CD4-positive, CD25-positive, alpha-beta regulatory T cell (primary cell): ENCODE measurements around the gene ZNF844. TPM values are rescaled to one million over a fixed set of nuclear protein-coding genes. Genes with fewer than 3 reads are reported as not detected.

Source experiments
- ATAC-seq, 2 donors: fragments of 150-1000 bp; cut with Tn5 transposase; one replicate each; pipeline ENCODE4 v1.10.0; 2021; ENCODE audit warnings: low read depth in 2 of 2, moderate number of reproducible peaks in 2 of 2, moderate library complexity in 1 of 2
- DNase-seq, 3 donors: peaks; one replicate each; pipeline versions ENCODE4 v3.0.0 to v3.0.0-alpha.2; 2012 to 2022; ENCODE audit warnings: mixed read lengths in 1 of 3
- H3K27ac ChIP-seq: one replicate; pipeline ENCODE4 v1.7.0; 2013; ENCODE audit warnings: mild to moderate bottlenecking, low read length; ENCODE audit not compliant: insufficient read depth, poor library complexity, severe bottlenecking
- H3K27me3 ChIP-seq: one replicate; pipeline ENCODE4 v1.7.0; 2013; ENCODE audit warnings: low read length; ENCODE audit not compliant: control insufficient read depth, insufficient read depth
- H3K36me3 ChIP-seq: one replicate; pipeline ENCODE4 v1.7.0; 2013; ENCODE audit warnings: mild to moderate bottlenecking, low read length, moderate library complexity; ENCODE audit not compliant: control insufficient read depth, insufficient read depth
- H3K4me1 ChIP-seq: 2 replicates; pipeline ENCODE4 v1.7.0; 2013; ENCODE audit warnings: mild to moderate bottlenecking, low read length; ENCODE audit not compliant: insufficient read depth, control insufficient read depth, poor library complexity, severe bottlenecking
- H3K4me3 ChIP-seq: one replicate; pipeline ENCODE4 v1.7.0; 2013; ENCODE audit warnings: low read depth, mild to moderate bottlenecking, low read length, moderate library complexity
- H3K9me3 ChIP-seq, 2 experiments: 1 replicate in 1 of 2; 2 replicates in 1 of 2; pipeline ENCODE4 v1.7.0; 2013; ENCODE audit warnings: low read length in 2 of 2, mild to moderate bottlenecking in 1 of 2, moderate library complexity in 1 of 2; ENCODE audit not compliant: control insufficient read depth in 2 of 2
- H3K27ac Mint-ChIP-seq, 3 donors: one replicate each; pipeline ENCODE4 v1.8.0; 2020 to 2022; ENCODE audit warnings: mild to moderate bottlenecking in 3 of 3, mixed read lengths in 3 of 3, moderate library complexity in 2 of 3
- H3K27me3 Mint-ChIP-seq: one replicate; pipeline ENCODE4 v1.8.0; 2022; ENCODE audit warnings: mild to moderate bottlenecking, mixed read lengths
- H3K36me3 Mint-ChIP-seq: one replicate; pipeline ENCODE4 v1.8.0; 2020; ENCODE audit warnings: mixed read lengths
- H3K4me1 Mint-ChIP-seq, 4 donors: one replicate each; pipeline ENCODE4 v1.8.0; 2020 to 2022; ENCODE audit warnings: mixed read lengths in 4 of 4, mild to moderate bottlenecking in 1 of 4
- H3K4me3 Mint-ChIP-seq, 4 donors: one replicate each; pipeline ENCODE4 v1.8.0; 2020 to 2022; ENCODE audit warnings: mild to moderate bottlenecking in 4 of 4, mixed read lengths in 4 of 4, moderate library complexity in 3 of 4
- H3K9me3 Mint-ChIP-seq, 7 donors: one replicate each; pipeline ENCODE4 v1.8.0; 2020 to 2022; ENCODE audit warnings: mixed read lengths in 7 of 7, mild to moderate bottlenecking in 3 of 7, moderate library complexity in 2 of 7
- polyA plus RNA-seq, 4 donors: library from polyadenylated mRNA; unstranded; fragments of 300-500 nt; fragmentation: Illumina TruSeq; gene quantifications; one replicate each; pipeline ENCODE4 v1.2.3, GENCODE V29; 2021
- total RNA-seq: library from RNA; stranded (reverse); gene quantifications from one replicate; pipeline ENCODE4 v1.2.3, GENCODE V29; 2022

The ZNF844 gene
- total RNA-seq (5.0 TPM), polyA plus RNA-seq (1 to 10 TPM; 1.1 to 4.1 (median 2.4) TPM)

DNA sequence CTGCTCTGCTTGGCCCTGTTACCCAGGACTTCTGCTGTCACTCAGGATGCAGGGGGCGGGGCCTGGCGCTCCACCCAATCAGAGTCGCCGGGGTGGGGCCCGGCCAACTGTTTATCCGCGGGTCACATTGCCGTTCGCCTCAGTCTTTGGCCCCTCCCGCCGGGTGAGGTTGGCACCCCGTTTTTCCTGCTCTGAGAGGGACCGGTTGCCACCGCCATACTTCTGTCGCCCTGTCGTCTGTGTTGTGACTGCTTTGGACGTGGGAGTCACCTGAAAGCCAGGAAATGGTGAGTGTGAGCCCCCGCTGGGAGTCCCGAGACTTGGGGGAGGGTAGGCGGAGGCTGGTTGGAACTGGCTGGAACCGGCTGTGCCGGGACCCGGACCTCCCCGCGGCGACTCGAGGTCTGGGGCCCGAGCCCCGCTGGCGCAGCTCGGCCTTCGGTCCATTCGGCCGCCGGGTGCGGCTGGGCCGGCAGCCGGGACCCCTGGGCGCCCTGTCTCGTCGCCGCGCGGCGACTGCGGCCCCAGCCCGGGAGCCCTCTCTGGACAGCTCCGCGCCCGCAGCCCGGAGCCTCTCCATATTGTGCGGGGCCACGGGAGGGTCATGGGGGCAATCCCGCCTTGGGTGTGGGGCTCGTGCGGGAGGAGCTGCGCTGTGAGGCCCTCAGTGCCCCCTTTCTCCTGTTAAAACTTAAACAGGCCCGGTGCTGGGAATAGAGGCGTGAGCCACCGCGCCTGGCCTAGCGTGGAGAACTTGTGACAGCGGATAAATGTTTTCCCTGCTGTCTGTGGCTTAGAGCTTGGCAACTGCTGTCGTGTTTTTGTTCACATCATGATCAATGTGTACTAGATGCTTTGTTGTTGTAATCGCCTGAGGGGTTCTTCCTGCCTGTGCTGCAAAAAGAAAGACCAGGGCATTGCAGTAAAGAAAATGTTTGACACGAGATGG lies at the start of gene ZNF844:
TSS of gene ZNF844 (plus strand) at position 142 of the 949 bp plus-strand sequence. CDS start at position 285, 143 bp downstream.
- Histone ChIP-seq H3K4me3 (peak within 1 kb of the TSS; percentile 74), H3K36me3 (no peaks in the 10 kb centered on the region), H3K27me3 (no peaks in the 10 kb centered on the region), H3K27ac (peak within 1 kb of the TSS; percentile 33), H3K9me3 (peaks cover 5 to 25% of the 10 kb centered on the region in 2 experiments), H3K4me1 (peaks cover 10% of the 10 kb centered on the region)
- peaks cover 0 to 16% (median 6%) of the 10 kb centered on the region in 4 donors for H3K4me1 Mint-ChIP-seq
- H3K36me3 Mint-ChIP-seq, result peaks cover 6% of the 10 kb centered on the region
- H3K9me3 Mint-ChIP-seq, result peaks cover 0 to 19% (median 2%) of the 10 kb centered on the region in 7 donors
- H3K4me3 Mint-ChIP-seq, result peak within 1 kb of the TSS; percentile 60 to 91 (median 83)
- H3K27me3 Mint-ChIP-seq, result no peaks in the 10 kb centered on the region
- ATAC-seq (peak; percentile 76 to 80), DNase-seq (peak; percentile 18 to 62 (median 59))
- peak within 1 kb of the TSS; percentile 67 to 89 (median 84) for H3K27ac Mint-ChIP-seq

DNA sequence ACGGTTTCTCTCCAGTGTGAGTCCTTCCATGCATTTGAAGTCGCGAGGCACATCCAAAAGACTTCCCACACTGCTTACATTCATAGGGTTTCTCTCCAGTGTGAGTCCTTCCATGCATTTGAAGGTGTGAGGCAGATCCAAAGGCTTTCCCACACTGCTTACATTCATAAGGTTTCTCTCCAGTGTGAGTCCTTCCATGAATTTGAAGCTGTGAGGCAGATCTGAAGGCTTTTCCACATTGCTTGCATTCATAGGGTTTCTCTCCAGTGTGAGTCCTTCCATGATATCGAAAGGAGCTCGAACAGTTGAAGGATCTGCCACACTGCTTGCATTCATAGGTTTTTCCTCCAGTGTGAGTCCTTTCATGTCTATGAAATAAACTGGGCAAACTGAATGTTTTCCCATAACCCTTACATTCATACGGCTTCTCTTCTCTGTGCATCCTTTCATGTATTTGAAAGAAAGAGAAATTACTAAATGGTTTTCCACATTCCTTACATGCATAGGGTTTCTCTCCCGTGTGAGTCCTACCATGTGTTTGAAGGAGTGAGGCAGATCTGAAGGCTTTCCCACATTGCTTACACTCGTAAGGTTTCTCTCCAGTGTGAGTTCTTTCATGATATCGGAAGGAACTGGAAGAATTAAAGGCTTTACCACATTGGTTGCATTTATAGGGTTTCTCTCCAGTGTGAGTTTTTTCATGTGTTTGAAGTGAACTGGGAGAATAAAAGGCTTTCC lies 49.3 kb upstream of the ZNF844 start:
- Histone ChIP-seq H3K27me3 (no peaks in the 10 kb centered on the region), H3K27ac (no peak overlapping the region), H3K4me1 (no peaks in the 10 kb centered on the region), H3K9me3 (peaks cover 55 to 93% of the 10 kb centered on the region in 2 experiments), H3K4me3 (no peak overlapping the region), H3K36me3 (peaks cover 33% of the 10 kb centered on the region)
- Mint-ChIP-seq H3K9me3 (peaks cover 0 to 65% (median 25%) of the 10 kb centered on the region in 7 donors), H3K27ac (no peak overlapping the region), H3K36me3 (peaks cover 50% of the 10 kb centered on the region), H3K4me3 (peak overlapping the region in 1 of 4 donors; percentile 81), H3K27me3 (no peaks in the 10 kb centered on the region), H3K4me1 (peaks cover 0 to 2% (median 0%) of the 10 kb centered on the region in 4 donors)
- ATAC-seq (no peak), DNase-seq (no peak)

DNA sequence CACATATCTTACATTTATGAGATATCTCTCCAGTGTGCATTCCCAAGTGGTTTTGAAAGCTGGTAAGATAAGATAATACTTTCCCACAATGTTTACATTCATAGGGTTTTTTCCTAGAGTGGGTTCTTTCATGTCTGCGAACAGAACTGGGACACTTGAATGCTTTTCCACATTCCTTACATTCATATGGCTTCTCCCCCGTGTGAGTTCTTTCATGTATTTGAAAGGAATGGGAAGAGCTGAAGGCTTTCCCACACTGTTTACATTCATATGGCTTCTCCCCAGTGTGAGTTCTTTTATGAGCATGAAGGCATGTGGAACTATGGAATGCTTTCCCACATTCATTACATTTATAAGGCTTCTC lies 48.8 kb upstream of the ZNF844 start:
- Histone ChIP-seq H3K4me1 (no peaks in the 10 kb centered on the region), H3K27me3 (no peaks in the 10 kb centered on the region), H3K4me3 (no peak overlapping the region), H3K27ac (no peak overlapping the region), H3K36me3 (peaks cover 33% of the 10 kb centered on the region), H3K9me3 (peaks cover 57 to 97% of the 10 kb centered on the region in 2 experiments)
- H3K27me3 Mint-ChIP-seq, result no peaks in the 10 kb centered on the region
- peaks cover 50% of the 10 kb centered on the region for H3K36me3 Mint-ChIP-seq
- ATAC-seq, result no peak
- peaks cover 0 to 2% (median 0%) of the 10 kb centered on the region in 4 donors for H3K4me1 Mint-ChIP-seq
- no peak overlapping the region for H3K27ac Mint-ChIP-seq
- no peak for DNase-seq
- H3K9me3 Mint-ChIP-seq, result peaks cover 0 to 64% (median 26%) of the 10 kb centered on the region in 7 donors
- H3K4me3 Mint-ChIP-seq, result peak overlapping the region in 1 of 4 donors; percentile 81

DNA sequence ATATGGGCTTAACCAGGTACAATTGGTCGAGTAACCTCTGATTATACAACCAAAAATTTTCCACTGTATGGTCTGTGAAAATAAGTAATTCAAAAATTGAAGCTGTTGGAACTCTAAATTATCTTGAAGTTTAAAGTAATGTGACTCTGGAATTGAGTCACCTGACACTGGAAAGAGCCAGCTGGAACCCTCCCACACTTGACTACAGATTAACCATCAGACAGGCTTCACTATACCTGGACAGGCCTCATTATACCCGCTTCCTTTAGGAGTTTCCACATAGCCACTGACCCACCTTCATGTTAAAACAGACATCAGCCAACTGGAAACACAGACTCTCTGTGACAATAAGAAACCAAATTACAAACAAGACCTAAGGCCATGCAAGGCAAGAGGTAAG lies 30.3 kb upstream of the ZNF844 start:
- ATAC-seq (no peak), DNase-seq (no peak)
- peaks cover 0 to 15% (median 3%) of the 10 kb centered on the region in 4 donors for H3K4me1 Mint-ChIP-seq
- Histone ChIP-seq H3K27me3 (no peaks in the 10 kb centered on the region), H3K36me3 (no peaks in the 10 kb centered on the region), H3K4me3 (no peak overlapping the region), H3K4me1 (peaks cover 6% of the 10 kb centered on the region), H3K9me3 (peaks cover 2 to 18% of the 10 kb centered on the region in 2 experiments), H3K27ac (no peak overlapping the region)
- H3K9me3 Mint-ChIP-seq, result peaks cover 0 to 26% (median 0%) of the 10 kb centered on the region in 7 donors
- H3K27ac Mint-ChIP-seq, result peak overlapping the region; percentile 29 to 52 (median 50)
- H3K27me3 Mint-ChIP-seq, result no peaks in the 10 kb centered on the region
- H3K4me3 Mint-ChIP-seq, result peak overlapping the region in 3 of 4 donors; percentile 67 to 77 (median 72)
- peaks cover 5% of the 10 kb centered on the region for H3K36me3 Mint-ChIP-seq

DNA sequence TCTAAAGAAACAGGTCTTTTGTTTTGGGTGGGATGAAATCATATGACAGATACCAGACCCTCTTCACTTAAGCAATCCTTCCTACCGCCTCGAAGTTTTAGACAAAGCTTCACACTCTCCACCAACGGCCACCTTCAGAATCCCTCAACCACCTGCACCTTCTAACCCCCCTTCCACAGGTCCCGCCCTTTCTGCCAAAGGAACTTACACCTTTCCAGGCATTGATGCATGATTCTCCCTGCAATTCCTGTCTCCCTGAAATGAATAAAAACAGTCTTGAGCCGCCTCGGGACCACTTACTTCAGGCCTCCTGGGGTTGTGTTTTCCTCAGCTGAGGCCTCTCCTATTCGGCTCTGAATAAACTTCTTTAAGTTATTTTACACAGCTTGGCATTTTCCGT lies 29.9 kb upstream of the ZNF844 start:
- no peak for ATAC-seq
- Mint-ChIP-seq H3K27ac (peak overlapping the region; percentile 29 to 52 (median 50)), H3K9me3 (peaks cover 0 to 26% (median 0%) of the 10 kb centered on the region in 7 donors), H3K4me1 (peaks cover 0 to 15% (median 3%) of the 10 kb centered on the region in 4 donors), H3K27me3 (no peaks in the 10 kb centered on the region), H3K36me3 (peaks cover 5% of the 10 kb centered on the region), H3K4me3 (peak overlapping the region in 3 of 4 donors; percentile 67 to 77 (median 72))
- no peak for DNase-seq
- Histone ChIP-seq H3K4me1 (peaks cover 6% of the 10 kb centered on the region), H3K27ac (no peak overlapping the region), H3K9me3 (peaks cover under 1 to 13% of the 10 kb centered on the region in 2 experiments), H3K4me3 (no peak overlapping the region), H3K36me3 (no peaks in the 10 kb centered on the region), H3K27me3 (no peaks in the 10 kb centered on the region)

DNA sequence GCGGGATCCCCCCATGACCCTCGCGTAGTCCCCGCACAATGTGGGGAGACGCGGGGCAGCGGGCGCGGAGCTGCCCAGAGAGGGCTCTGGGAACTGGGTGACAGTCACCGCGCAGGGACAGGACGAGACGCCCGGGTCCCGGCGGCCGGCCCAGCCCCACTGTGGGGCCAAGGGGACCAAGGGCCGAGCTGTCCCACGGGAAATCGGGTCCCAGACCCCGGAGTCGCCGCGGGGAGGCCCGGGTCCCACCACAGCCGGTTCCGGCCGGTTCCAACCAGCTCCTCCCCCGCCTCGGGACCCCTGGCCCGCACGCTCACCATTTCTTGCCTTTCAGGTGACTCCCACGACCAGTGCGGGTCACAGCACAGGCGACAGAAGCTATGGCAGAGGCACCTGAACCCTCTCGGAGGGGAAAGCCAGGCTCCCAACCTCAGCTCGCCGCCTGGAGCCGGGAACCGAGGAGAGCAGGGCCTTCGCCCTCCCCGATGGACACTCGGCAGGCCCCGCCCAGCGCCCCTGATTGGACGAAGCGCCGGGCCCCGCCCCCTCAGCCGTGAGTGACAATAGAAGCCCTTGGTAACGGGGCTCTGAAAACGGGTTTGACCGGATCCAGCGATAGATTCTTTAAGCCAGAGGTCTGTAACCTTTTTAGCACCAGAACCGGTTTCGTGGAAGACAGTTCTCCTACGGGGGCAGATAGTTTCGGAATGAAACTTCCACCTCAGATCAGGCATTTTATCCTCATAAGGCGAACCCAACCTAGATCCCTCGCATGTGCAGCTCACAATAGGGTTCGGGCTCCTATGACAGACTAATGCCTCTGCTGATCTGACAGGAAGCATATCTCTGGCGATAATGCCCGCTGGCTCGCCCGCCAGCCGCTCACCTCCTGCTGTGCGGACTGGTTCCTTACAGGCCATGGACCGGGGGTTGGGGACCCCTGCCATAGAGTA lies 29.0 kb upstream of the ZNF844 start, which contains the start of gene ZNF433:
TSS of gene ZNF433 (minus strand) at position 460 of the 953 bp plus-strand sequence. CDS start at position 320, 140 bp downstream.
- peak within 1 kb of the TSS; percentile 85 to 92 (median 90) for H3K4me3 Mint-ChIP-seq
- H3K9me3 Mint-ChIP-seq, result peaks cover 0 to 23% (median 0%) of the 10 kb centered on the region in 7 donors
- Histone ChIP-seq H3K36me3 (no peaks in the 10 kb centered on the region), H3K4me3 (peak within 1 kb of the TSS; percentile 82), H3K4me1 (peaks cover 6% of the 10 kb centered on the region), H3K9me3 (peaks cover 0 to 8% of the 10 kb centered on the region in 2 experiments), H3K27me3 (no peaks in the 10 kb centered on the region), H3K27ac (no peak within 1 kb of the TSS)
- H3K36me3 Mint-ChIP-seq, result peaks cover 5% of the 10 kb centered on the region
- peak within 1 kb of the TSS; percentile 50 to 79 (median 65) for H3K27ac Mint-ChIP-seq
- DNase-seq (peak; percentile 40 to 69 (median 53)), ATAC-seq (peak; percentile 79 to 82)
- H3K27me3 Mint-ChIP-seq, result no peaks in the 10 kb centered on the region
- H3K4me1 Mint-ChIP-seq, result peaks cover 0 to 15% (median 3%) of the 10 kb centered on the region in 4 donors
